ENCODE data around the gene C19orf38. TPM values are rescaled to one million over a fixed set of nuclear protein-coding genes. Genes with fewer than 3 reads are reported as not detected.

C19orf38 gene
- total and polyA plus RNA-seq, 9 of the 15 experiments (the other 6 are each of a cell fraction or from before 2014, with no cell fraction given) = 0.14 to 0.18 TPM; not detected in 7

DNA sequence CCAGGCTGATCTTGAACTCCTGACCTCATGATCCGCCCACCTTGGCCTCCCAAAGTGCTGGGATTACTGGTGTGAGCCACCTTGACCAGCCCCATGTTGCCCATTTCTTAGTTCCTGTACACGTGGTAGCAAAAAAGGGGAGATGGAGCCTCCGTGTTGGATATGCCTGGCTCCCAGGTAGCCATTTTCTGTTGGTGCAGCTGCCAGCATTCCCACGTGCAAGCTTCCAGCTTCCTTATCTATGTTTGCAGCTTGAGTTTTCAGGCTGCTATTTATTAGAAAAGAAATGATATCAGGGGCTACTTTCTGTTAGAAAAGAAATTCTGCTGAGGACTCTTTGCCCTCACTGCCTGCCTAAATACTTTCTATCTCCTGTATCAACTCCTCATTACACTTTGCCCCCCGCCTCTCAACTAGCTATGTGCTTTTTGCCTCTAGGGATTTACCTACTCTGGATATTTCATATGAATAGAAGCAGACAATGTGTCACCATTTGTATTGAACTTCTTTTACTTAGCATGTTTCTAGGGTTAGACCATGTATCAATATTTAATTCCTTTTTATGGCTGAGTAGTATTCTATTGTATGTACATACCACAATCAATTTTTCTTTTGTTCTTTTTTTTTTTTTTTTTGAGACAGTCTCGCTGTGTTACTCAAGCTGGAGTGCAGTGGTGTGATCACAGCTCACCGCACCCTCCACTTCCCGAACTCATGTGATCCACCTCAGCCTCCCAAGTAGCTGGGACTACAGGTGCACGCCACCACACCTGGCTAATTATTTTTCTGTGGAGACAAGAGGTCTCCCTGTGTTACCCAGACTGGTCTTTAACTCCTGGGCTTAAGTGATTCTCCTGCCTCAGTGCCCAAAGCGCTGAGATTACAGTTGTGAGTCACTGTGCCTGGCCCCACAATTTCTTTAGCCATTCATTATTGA lies 8.8 kb upstream of the C19orf38 start (continued):
- TF ChIP-seq BCOR (IDR thresholded peaks at IDR 0.05) (peak; percentile 89), ZNF174 (CRISPR knock-in tag; IDR thresholded peaks at IDR 0.05) (no peak), XRCC3 (IDR thresholded peaks at IDR 0.05) (no peak), EP400 (IDR thresholded peaks at IDR 0.05) (peak; percentile 58), ZNF589 (CRISPR knock-in tag; IDR thresholded peaks at IDR 0.05; ENCODE audit: low read depth) (peak; percentile 63; the same call in 1 of the 2 replicates), ZBTB17 (CRISPR knock-in tag; IDR thresholded peaks at IDR 0.05) (no peak), TRIM28 (IDR thresholded peaks at IDR 0.05) (peak; percentile 80; the same call in 1 of the 2 replicates), GATA2 (CRISPR knock-in tag; IDR thresholded peaks at IDR 0.05) (peak; percentile 32; the same call in 1 of the 2 replicates), MAZ (CRISPR knock-in tag; conservative IDR thresholded peaks at IDR 0.05 in 1 of 2, IDR thresholded peaks at IDR 0.05 in 1 of 2) (peak in 1 of 2 experiments; percentile 53; a peak in 1 of 4 replicates), ATF7 (IDR thresholded peaks at IDR 0.05) (0 out of 2 replicates have a peak, but pooled peaks have one; percentile 26), PTTG1 (tag; IDR thresholded peaks at IDR 0.05; ENCODE audit: low read depth) (no peak), HOXB6 (CRISPR knock-in tag; IDR thresholded peaks at IDR 0.05; ENCODE audit: borderline replicate concordance) (no peak), ZNF785 (CRISPR knock-in tag; IDR thresholded peaks at IDR 0.05) (no peak), ZNF717 (CRISPR knock-in tag; IDR thresholded peaks at IDR 0.05) (no peak), RFX7 (CRISPR knock-in tag; IDR thresholded peaks at IDR 0.05) (no peak), RBM17 (IDR thresholded peaks at IDR 0.05; ENCODE audit: borderline replicate concordance, low read depth, low read length) (no peak), CBFA2T3 (IDR thresholded peaks at IDR 0.05) (peak; percentile 88)
- TF ChIP-seq, protein P1, sequence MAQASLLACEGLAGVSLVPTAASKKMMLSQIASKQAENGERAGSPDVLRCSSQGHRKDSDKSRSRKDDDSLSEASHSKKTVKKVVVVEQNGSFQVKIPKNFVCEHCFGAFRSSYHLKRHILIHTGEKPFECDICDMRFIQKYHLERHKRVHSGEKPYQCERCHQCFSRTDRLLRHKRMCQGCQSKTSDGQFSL (CRISPR knock-in tag; IDR thresholded peaks at IDR 0.05) = no peak
- TF ChIP-seq, protein P1 (tag; IDR thresholded peaks at IDR 0.05) = peak in 1 of 2 experiments; percentile 68; a peak in 1 of 4 replicates
- TF ChIP-seq, protein P2, sequence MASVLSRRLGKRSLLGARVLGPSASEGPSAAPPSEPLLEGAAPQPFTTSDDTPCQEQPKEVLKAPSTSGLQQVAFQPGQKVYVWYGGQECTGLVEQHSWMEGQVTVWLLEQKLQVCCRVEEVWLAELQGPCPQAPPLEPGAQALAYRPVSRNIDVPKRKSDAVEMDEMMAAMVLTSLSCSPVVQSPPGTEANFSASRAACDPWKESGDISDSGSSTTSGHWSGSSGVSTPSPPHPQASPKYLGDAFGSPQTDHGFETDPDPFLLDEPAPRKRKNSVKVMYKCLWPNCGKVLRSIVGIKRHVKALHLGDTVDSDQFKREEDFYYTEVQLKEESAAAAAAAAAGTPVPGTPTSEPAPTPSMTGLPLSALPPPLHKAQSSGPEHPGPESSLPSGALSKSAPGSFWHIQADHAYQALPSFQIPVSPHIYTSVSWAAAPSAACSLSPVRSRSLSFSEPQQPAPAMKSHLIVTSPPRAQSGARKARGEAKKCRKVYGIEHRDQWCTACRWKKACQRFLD (CRISPR knock-in tag; IDR thresholded peaks at IDR 0.05) = peak; percentile 85

Measured in K562 (cell line).